Measurements from ENCODE around the gene DDAH2. TPM values are rescaled to one million over a fixed set of nuclear protein-coding genes. Genes with fewer than 3 reads are reported as not detected.
A peak's percentile ranks its signal among the peaks of the same experiment; 100 is the strongest.
"Not testable (repeated sequence)": the region's sequence is repeated elsewhere in the genome, so short reads cannot be mapped to it uniquely, and the experiment has no call there.

DDAH2 gene
- total RNA-seq, 1 donor from 2014 or later = 194 TPM

DNA sequence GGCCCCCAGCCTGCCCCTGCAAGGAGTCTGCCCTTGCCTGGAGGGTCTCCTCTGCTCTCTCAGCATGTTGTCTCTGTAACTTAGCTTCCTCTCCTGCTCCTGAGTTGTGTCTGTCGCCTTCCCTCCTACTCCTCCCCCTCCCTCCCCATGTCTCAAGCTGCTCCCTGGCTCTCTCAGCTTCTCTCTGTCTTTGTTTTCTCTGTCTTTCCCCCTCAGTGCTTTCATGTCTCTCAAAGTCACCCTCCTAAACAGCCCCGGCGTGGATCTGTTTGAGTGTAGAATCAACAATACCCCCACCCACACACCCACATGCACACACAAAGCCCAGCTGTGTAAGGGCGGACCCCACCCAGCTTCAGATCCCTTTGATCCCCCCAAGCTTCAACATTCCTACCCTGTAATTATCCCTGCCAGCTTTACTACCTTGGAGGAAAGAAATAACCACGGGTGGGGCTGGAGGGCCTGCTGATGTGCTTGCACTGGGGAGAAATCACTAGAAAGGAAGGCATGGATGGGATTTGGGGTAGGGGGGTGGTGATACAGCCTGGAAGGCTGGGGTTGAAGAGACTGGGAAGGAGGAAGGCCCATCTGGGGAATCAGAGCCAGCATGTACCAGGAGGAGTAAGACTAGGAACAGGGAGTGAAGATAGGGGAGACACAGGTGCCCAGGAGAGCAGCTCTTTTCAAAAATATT lies 15.0 kb downstream of the DDAH2 start:
- H3K4me3 Mint-ChIP-seq = peak overlapping the region; percentile 36
- H3K4me1 Mint-ChIP-seq = peaks cover 27% of the 10 kb centered on the region
- H3K36me3 Mint-ChIP-seq (ENCODE audit: low read depth) = no peaks in the 10 kb centered on the region

DNA sequence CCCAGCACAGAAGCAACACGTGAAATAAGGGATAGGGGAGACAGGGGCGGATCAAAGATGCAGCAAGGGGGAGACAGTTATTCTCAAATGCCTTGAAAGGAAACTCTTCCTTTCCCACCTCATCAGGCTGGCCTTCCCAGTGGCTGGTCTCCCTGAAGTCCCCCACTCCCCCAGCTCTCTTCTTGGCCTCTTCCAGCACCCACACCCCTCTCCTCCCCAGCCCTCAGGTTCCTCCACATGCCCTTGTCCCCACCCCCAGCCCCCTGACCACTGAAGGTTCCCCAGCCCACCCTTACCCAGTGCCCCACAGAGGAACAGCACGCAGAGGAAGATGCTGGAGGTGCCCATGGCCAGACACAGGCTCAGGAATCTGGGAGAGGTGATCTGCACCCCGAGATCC lies 15.6 kb downstream of the DDAH2 start:
- Mint-ChIP-seq H3K4me3 (no peak overlapping the region), H3K9me3 (no peaks in the 10 kb centered on the region), H3K4me1 (peaks cover 27% of the 10 kb centered on the region), H3K27me3 (ENCODE audit: low read depth) (no peaks in the 10 kb centered on the region), H3K36me3 (ENCODE audit: low read depth) (no peaks in the 10 kb centered on the region), H3K27ac (ENCODE audit: unreplicated experiment) (peak overlapping the region; percentile 96)
- DNase-seq (ENCODE audit: low read depth, low spot score) = no peak
- TF ChIP-seq, protein P1, sequence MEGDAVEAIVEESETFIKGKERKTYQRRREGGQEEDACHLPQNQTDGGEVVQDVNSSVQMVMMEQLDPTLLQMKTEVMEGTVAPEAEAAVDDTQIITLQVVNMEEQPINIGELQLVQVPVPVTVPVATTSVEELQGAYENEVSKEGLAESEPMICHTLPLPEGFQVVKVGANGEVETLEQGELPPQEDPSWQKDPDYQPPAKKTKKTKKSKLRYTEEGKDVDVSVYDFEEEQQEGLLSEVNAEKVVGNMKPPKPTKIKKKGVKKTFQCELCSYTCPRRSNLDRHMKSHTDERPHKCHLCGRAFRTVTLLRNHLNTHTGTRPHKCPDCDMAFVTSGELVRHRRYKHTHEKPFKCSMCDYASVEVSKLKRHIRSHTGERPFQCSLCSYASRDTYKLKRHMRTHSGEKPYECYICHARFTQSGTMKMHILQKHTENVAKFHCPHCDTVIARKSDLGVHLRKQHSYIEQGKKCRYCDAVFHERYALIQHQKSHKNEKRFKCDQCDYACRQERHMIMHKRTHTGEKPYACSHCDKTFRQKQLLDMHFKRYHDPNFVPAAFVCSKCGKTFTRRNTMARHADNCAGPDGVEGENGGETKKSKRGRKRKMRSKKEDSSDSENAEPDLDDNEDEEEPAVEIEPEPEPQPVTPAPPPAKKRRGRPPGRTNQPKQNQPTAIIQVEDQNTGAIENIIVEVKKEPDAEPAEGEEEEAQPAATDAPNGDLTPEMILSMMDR (conservative IDR thresholded peaks at IDR 0.05) = no peak

More for the DNA sequence above, 15.0 kb downstream of the DDAH2 start:
- DNase-seq (ENCODE audit: low read depth, low spot score) = no peak
- H3K27me3 Mint-ChIP-seq (ENCODE audit: low read depth) = no peaks in the 10 kb centered on the region
- H3K9me3 Mint-ChIP-seq = no peaks in the 10 kb centered on the region
- H3K27ac Mint-ChIP-seq (ENCODE audit: unreplicated experiment) = peak overlapping the region; percentile 96
- TF ChIP-seq, protein P1 (conservative IDR thresholded peaks at IDR 0.05) = no peak

DNA sequence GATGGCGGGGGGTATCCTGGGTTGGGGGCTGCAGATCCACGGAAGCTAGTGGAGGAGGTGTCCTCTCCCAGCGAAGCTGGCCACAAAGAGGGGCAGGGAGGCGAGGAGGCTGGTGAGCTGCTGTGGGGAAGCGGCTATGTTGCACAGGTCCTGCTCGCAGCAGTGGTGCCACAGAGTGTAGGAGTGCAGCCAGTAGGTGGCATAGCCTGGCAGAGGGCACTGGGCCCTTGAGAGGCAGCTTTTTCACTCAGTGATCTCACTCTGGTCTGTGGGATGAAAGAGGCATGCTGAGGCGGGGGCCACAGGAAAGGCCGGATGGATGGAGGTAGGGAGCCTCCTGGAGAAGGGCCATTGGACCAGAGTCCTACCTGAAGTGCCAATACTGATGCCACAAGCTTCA lies 16.8 kb downstream of the DDAH2 start:
- peaks cover 27% of the 10 kb centered on the region for H3K4me1 Mint-ChIP-seq
- H3K36me3 Mint-ChIP-seq (ENCODE audit: low read depth) = no peaks in the 10 kb centered on the region
- no peak for DNase-seq (ENCODE audit: low read depth, low spot score)
- TF ChIP-seq, protein P1 (conservative IDR thresholded peaks at IDR 0.05) = no peak
- no peak overlapping the region for H3K4me3 Mint-ChIP-seq
- H3K9me3 Mint-ChIP-seq = no peaks in the 10 kb centered on the region
- no peaks in the 10 kb centered on the region for H3K27me3 Mint-ChIP-seq (ENCODE audit: low read depth)
- peak overlapping the region; percentile 90 for H3K27ac Mint-ChIP-seq (ENCODE audit: unreplicated experiment)

DNA sequence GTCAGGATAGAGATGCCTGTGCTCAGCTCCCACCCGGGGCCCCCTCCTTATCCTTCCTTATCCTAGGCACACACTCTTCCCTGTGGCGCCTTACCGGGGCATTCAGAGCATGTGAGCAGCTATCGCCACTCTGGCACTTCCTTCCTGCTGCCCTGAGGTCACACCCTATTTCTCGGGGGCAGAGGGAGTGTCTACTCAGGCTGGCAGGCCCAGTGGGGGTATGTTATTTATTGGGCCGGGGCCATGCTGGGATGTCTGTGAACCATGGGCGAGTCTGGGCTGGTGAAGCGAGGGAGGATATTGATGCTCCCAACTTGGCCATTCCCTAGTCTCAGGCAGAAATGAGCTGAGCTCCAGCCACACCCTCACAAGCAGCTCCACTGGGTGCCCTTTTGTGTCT lies 17.9 kb downstream of the DDAH2 start:
- no peak overlapping the region for H3K27ac Mint-ChIP-seq (ENCODE audit: unreplicated experiment)
- no peak overlapping the region for H3K4me3 Mint-ChIP-seq
- H3K4me1 Mint-ChIP-seq = peaks cover 27% of the 10 kb centered on the region
- TF ChIP-seq, protein P1 (conservative IDR thresholded peaks at IDR 0.05) = no peak
- no peaks in the 10 kb centered on the region for H3K9me3 Mint-ChIP-seq
- DNase-seq (ENCODE audit: low read depth, low spot score) = no peak
- no peaks in the 10 kb centered on the region for H3K27me3 Mint-ChIP-seq (ENCODE audit: low read depth)
- H3K36me3 Mint-ChIP-seq (ENCODE audit: low read depth) = no peaks in the 10 kb centered on the region

DNA sequence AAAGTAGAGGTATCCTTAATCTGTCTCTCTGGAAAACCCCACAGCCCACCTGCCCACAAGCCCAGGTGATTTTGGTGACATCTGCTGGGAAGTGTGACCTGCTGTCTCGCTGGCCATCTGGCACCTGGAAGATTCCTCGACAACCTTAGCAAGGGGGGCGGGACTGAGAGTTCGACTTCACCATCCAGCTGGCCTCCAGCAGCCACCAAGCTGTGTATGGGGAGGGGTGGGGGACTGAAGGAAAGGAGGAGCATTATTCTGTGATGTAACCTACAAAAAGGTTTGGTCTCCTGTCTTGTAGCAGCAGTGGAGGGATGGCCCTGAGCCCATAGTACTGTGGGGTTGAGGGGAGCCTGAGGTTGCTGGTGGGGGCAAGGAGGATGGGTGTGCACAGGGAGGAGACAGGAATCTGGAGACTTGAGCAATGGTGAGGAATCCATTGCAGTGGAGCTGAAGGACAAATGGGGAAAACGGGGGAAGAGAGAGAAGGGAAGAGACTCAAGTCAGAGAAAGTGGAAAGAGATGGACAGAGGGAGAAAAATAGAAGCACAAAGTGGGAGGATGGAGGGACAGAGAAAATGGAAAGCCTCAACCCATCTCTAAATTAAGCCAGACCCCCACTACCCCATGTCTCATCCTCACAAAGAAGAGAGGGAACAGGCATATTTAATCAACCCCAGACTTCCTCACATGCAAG lies 18.4 kb downstream of the DDAH2 start:
- Mint-ChIP-seq H3K4me1 (peaks cover 27% of the 10 kb centered on the region), H3K36me3 (ENCODE audit: low read depth) (no peaks in the 10 kb centered on the region), H3K27ac (ENCODE audit: unreplicated experiment) (no peak overlapping the region), H3K9me3 (no peaks in the 10 kb centered on the region), H3K4me3 (no peak overlapping the region), H3K27me3 (ENCODE audit: low read depth) (no peaks in the 10 kb centered on the region)
- TF ChIP-seq, protein P1 (conservative IDR thresholded peaks at IDR 0.05) = no peak
- no peak for DNase-seq (ENCODE audit: low read depth, low spot score)

DNA sequence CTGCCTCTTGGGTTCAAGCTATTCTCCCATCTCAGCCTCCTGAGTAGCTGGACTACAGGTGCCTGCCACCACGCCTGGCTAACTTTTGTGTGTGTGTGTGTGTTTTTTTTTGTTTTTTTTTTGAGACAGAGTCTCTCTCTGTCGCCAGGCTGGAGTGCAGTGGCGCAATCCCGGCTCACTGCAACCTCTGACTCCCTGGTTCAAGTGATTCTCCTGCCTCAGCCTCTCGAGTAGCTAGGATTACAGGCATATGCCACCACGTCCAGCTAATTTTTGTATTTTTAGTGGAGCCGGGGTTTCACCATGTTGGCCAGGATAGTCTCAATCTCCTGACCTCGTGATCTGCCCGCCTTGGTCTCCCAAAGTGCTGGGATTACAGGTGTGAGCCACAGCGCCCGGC lies 19.9 kb downstream of the DDAH2 start:
- not testable (repeated sequence) for H3K36me3 Mint-ChIP-seq (ENCODE audit: low read depth); DNase-seq (ENCODE audit: low read depth, low spot score); H3K4me3 Mint-ChIP-seq; H3K27ac Mint-ChIP-seq (ENCODE audit: unreplicated experiment); H3K27me3 Mint-ChIP-seq (ENCODE audit: low read depth); H3K9me3 Mint-ChIP-seq
- H3K4me1 Mint-ChIP-seq = peaks cover 22% of the 10 kb centered on the region
